ENCODE data around the gene MPDZ.

Gene MPDZ

GRCh38 chr9:13116292-13116691 is 163.2 kb downstream of the MPDZ start:
- no peak for TF ChIP-seq ZNF274 (IDR thresholded peaks at IDR 0.05; ENCODE audit: low read depth, low read length)
- no peak overlapping the region for H3K4me3 ChIP-seq (ENCODE audit: low read length)

DNA sequence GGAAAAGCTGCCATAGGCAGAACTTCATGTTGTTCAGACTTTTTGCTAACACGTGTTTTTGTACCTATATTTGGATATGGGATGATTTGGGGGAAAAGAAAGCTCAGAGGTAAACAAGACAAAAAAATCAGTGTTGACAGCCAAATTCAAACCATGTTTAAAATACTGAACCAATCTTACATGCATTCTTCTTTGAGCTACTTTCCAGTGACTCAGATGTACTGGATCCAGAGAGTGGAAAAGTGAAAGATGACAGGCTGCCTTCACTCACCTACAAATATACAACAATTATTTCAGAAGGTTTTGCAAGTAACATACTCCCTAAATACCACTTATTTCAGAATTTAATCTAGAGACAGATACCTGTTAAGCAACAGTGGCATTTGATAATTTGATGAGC is 165.7 kb downstream of the MPDZ start:
- no peak for TF ChIP-seq ZNF274 (IDR thresholded peaks at IDR 0.05; ENCODE audit: low read depth, low read length)
- H3K4me3 ChIP-seq (ENCODE audit: low read length) = no peak overlapping the region

- H3K4me3 ChIP-seq (ENCODE audit: low read length) = no peak overlapping the region
- no peak for TF ChIP-seq ZNF274 (IDR thresholded peaks at IDR 0.05; ENCODE audit: low read depth, low read length)
These were observed 166.3 kb downstream of the MPDZ start for GRCh38 chr9:13113216-13113615.

- TF ChIP-seq ZNF274 (IDR thresholded peaks at IDR 0.05; ENCODE audit: low read depth, low read length) = no peak
- H3K4me3 ChIP-seq (ENCODE audit: low read length) = no peak overlapping the region
These were observed 167.7 kb downstream of the MPDZ start for GRCh38 chr9:13111778-13112177.

- H3K4me3 ChIP-seq (ENCODE audit: low read length) = no peak overlapping the region
- no peak for TF ChIP-seq ZNF274 (IDR thresholded peaks at IDR 0.05; ENCODE audit: low read depth, low read length)
These were observed 168.6 kb downstream of the MPDZ start for GRCh38 chr9:13110766-13111417.

DNA sequence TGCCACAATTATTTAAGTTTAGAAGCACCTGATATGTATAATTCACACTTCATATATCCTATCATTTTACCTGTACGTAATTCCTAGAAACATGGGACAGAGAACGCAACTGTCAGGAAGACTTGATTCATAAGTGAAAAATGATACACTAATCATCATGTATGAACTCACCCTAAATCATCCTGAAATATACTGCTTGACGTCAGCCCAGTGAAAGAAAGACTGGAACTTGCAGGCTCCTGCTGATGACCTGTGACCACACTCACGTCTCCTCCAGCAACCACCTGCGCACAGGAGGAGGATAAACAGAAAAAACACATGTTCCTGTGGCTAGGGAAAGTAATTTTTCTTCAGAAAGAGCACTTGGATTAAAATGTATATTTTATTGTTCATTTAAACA is 169.7 kb downstream of the MPDZ start:
- TF ChIP-seq ZNF274 (IDR thresholded peaks at IDR 0.05; ENCODE audit: low read depth, low read length) = no peak

GRCh38 chr9:13107008-13107407 is 172.5 kb downstream of the MPDZ start:
- no peak for TF ChIP-seq ZNF274 (IDR thresholded peaks at IDR 0.05; ENCODE audit: low read depth, low read length)
- no peak overlapping the region for H3K4me3 ChIP-seq (ENCODE audit: low read length)

More for the DNA sequence above, 169.7 kb downstream of the MPDZ start:
- H3K4me3 ChIP-seq (ENCODE audit: low read length) = no peak overlapping the region

GRCh38 chr9:13100914-13101572 is 178.4 kb downstream of the MPDZ start:
- H3K4me3 ChIP-seq (ENCODE audit: low read length) = no peak overlapping the region
- TF ChIP-seq ZNF274 (IDR thresholded peaks at IDR 0.05; ENCODE audit: low read depth, low read length) = no peak

GRCh38 chr9:13095056-13095455 is 184.4 kb downstream of the MPDZ start:
- H3K4me3 ChIP-seq (ENCODE audit: low read length) = no peak overlapping the region
- TF ChIP-seq ZNF274 (IDR thresholded peaks at IDR 0.05; ENCODE audit: low read depth, low read length) = no peak

DNA sequence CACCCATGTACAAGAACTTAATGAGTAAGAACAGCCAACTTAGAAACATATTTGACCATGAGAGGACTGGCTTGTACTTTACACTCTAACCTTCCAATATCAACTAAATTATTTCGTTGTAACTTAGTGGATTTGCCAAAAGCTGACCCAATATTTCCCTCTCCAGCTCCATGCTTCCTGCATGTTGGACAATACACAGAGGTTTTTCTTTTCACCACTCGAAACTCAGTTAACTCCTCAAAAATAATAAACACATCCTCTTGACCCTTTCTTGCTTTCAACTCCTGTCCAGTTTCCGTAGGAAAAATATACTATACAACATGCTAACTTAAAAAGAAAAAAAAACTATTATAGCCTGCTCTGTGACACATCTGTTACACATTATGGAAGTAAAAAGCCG is 188.9 kb downstream of the MPDZ start:
- TF ChIP-seq ZNF274 (IDR thresholded peaks at IDR 0.05; ENCODE audit: low read depth, low read length) = no peak
- no peak overlapping the region for H3K4me3 ChIP-seq (ENCODE audit: low read length)

DNA sequence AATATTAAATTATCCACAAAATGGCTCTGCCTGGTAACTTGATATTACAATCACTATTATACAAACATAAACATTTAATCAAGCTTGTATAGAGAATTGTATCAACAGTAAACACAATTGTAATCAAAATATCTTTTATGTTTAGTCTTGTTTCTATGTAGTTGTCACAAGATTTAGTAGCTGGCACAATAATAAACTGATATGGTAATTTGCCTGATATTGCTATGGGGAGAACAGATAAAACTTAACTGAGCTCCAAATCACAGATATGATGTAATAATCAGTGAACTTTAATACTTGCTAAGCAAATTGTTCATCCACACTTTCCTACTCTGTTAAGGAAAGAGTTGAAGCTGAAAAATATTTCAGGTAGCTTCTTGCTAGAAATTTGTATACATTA is 189.8 kb downstream of the MPDZ start:
- no peak for TF ChIP-seq ZNF274 (IDR thresholded peaks at IDR 0.05; ENCODE audit: low read depth, low read length)
- no peak overlapping the region for H3K4me3 ChIP-seq (ENCODE audit: low read length)

DNA sequence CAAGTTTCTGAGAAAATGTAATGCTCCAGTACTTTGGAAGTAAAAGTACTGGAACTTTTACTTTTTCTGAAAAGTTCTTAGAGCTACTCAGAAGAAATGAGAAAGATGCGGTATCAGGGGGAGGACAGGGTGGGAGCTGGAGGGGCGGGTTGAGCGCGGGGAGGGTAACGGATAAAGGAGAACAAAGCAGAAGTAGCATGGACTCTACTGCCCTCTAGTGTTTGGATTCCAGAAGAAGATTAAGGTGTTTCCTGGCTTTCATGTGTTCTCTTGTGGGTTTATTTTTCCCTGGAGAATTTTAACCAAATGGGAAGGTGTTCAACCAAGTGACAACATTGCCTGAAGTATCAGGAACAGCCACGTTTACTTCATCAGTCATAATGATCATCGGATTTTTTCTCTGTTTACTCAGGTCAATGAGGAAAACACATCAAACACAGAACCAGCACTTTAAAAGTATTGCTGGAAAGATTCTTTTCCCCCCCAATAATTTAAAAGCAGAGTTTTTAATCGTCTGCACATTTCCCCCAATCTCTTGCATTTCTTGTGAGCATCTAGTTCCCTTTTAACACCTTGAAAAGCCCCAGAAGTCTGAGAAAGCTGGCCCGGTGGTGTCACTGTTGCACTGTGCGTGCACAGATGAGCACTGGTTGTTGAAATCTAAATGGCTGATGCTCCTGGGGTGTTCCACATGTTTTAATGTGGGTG is 190.6 kb downstream of the MPDZ start:
- no peak for TF ChIP-seq ZNF274 (IDR thresholded peaks at IDR 0.05; ENCODE audit: low read depth, low read length)
- H3K4me3 ChIP-seq (ENCODE audit: low read length) = no peak overlapping the region

- no peak for TF ChIP-seq ZNF274 (IDR thresholded peaks at IDR 0.05; ENCODE audit: low read depth, low read length)
- no peak overlapping the region for H3K4me3 ChIP-seq (ENCODE audit: low read length)
These were observed 195.4 kb downstream of the MPDZ start for GRCh38 chr9:13083963-13084528.

- no peak for TF ChIP-seq ZNF274 (IDR thresholded peaks at IDR 0.05; ENCODE audit: low read depth, low read length)
- H3K4me3 ChIP-seq (ENCODE audit: low read length) = no peak overlapping the region
These were observed 196.1 kb downstream of the MPDZ start for GRCh38 chr9:13083366-13083765.

- no peak overlapping the region for H3K4me3 ChIP-seq (ENCODE audit: low read length)
- no peak for TF ChIP-seq ZNF274 (IDR thresholded peaks at IDR 0.05; ENCODE audit: low read depth, low read length)
These were observed 196.7 kb downstream of the MPDZ start for GRCh38 chr9:13082796-13083195.

Data from GM08714 (cell line).